Progenitor cell of endocrine pancreas (in vitro differentiated cells): ENCODE data around the gene TAPT1. TPM values are rescaled to one million over a fixed set of nuclear protein-coding genes. Genes with fewer than 3 reads are reported as not detected.
"Not testable (repeated sequence)": the region's sequence is repeated elsewhere in the genome, so short reads cannot be mapped to it uniquely, and the experiment has no call there.

Experiments used
- DNase-seq: peaks from one replicate; pipeline ENCODE4 v3.0.0; 2021; ENCODE audit warnings: low spot score; ENCODE audit not compliant: unreplicated experiment
- H3K27ac Mint-ChIP-seq: 2 replicates; pipeline ENCODE4 v1.8.0; 2021; ENCODE audit warnings: mild to moderate bottlenecking, moderate library complexity, mixed read lengths
- H3K27me3 Mint-ChIP-seq: 2 replicates; pipeline ENCODE4 v1.8.0; 2021; ENCODE audit warnings: mixed read lengths
- H3K36me3 Mint-ChIP-seq: 2 replicates; pipeline ENCODE4 v1.8.0; 2022; ENCODE audit warnings: mixed read lengths; ENCODE audit not compliant: insufficient read depth
- H3K4me1 Mint-ChIP-seq: 2 replicates; pipeline ENCODE4 v1.8.0; 2021; ENCODE audit warnings: low read depth, mixed read lengths
- H3K4me3 Mint-ChIP-seq: 2 replicates; pipeline ENCODE4 v1.8.0; 2021; ENCODE audit warnings: low read depth, mild to moderate bottlenecking, moderate library complexity, mixed read lengths
- H3K9me3 Mint-ChIP-seq: 2 replicates; pipeline ENCODE4 v1.8.0; 2021; ENCODE audit warnings: low read depth, mixed read lengths
- CTCF ChIP-seq: fragments of 200-600 bp; sonication (generic); IDR thresholded peaks from one replicate; pipeline ENCODE4 v1.5.0; 2021; ENCODE audit warnings: antibody characterized with exemption, mild to moderate bottlenecking; ENCODE audit not compliant: unreplicated experiment
- total RNA-seq: library from RNA; stranded (reverse); gene quantifications from 2 replicates; pipeline ENCODE4 v1.2.1, GENCODE V29; 2021

TAPT1 gene
- total RNA-seq, 1 donor from 2014 or later: 29.1 TPM

DNA sequence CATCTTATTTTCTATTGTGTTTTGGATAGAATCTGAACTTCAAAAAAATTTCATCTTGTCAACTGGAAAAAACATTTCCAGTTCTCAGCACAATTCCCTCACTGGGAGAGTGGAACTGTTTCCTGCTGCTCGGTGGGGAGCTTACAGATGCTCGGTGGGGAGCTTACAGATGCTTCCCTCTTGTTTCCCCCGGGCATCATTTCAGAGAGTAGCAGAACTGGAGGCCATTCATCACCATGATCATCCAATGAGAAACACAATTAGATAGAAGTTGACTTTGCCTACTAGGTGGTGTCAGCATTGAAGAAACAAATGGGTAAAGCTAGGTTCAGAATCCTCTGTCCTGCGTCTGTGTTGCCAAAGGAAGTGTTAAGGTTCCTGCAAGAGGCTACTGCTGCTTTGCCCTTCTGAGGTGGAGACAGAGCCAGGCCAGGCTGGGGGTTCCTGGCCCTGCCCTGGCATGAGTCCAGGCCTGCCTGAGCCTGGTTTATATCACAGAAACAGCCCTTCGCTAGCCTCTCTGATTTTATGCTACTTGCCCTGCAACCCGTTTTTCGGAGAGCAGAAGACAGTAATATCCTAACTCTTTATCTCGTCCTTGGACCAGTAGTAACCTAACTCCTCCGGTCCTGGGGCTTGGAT is 70.6 kb downstream of the TAPT1 start:
- H3K4me3 Mint-ChIP-seq: no peak overlapping the region

DNA sequence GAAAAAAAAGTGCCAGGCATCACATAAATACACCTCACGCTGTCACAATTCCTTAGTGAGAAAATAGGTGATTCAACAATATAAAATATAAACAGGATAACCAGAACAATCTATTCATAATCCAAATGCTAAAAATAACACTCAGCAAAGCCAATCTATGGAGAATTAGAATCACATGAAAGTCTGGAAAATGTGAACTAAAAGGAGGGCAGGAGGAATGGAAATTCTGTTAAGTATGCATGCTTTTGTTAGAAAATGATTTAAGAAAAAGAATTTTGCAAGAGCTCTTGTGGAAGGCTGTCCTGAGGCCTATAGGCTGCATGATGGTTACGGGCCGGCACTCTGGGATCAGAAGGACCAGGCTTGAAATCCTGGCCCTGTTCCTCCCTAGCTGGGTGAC is 71.8 kb downstream of the TAPT1 start:
- Mint-ChIP-seq H3K36me3 (no peaks in the 10 kb centered on the region), H3K4me1 (peaks cover 15% of the 10 kb centered on the region), H3K4me3 (no peak overlapping the region), H3K27me3 (peaks cover 17% of the 10 kb centered on the region), H3K9me3 (no peaks in the 10 kb centered on the region), H3K27ac (no peak overlapping the region)
- no peak for TF ChIP-seq CTCF
- DNase-seq: no peak

More for the DNA sequence above, 70.6 kb downstream of the TAPT1 start:
- Mint-ChIP-seq H3K27ac (no peak overlapping the region), H3K9me3 (no peaks in the 10 kb centered on the region), H3K36me3 (no peaks in the 10 kb centered on the region), H3K27me3 (peaks cover 16% of the 10 kb centered on the region), H3K4me1 (peaks cover 16% of the 10 kb centered on the region)
- DNase-seq: no peak
- TF ChIP-seq CTCF: no peak

DNA sequence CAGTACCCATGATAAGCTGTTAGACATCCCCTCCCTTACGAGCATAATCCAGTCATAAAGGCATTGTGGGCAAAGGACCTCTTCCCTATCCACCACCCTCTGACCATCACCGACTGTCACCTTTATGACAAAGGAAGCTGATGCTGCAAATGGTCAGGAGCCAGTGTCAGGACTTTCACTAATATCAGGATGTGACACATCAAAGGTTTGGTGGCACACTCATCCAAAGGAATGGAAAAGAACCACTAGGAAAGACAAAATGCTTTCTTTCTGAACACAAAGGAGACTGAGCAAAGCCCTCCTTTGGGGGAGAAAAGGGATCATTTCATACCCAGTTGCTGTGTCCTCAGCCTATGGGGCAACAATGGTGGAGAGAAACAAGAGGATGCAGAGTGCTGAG is 75.6 kb downstream of the TAPT1 start:
- H3K36me3 Mint-ChIP-seq: no peaks in the 10 kb centered on the region
- H3K4me3 Mint-ChIP-seq: no peak overlapping the region
- TF ChIP-seq CTCF: no peak
- H3K27ac Mint-ChIP-seq: no peak overlapping the region
- DNase-seq: no peak
- peaks cover 12% of the 10 kb centered on the region for H3K27me3 Mint-ChIP-seq
- H3K9me3 Mint-ChIP-seq: peaks cover 9% of the 10 kb centered on the region
- H3K4me1 Mint-ChIP-seq: no peaks in the 10 kb centered on the region

- H3K36me3 Mint-ChIP-seq, H3K27ac Mint-ChIP-seq, DNase-seq, H3K27me3 Mint-ChIP-seq, H3K4me1 Mint-ChIP-seq, H3K4me3 Mint-ChIP-seq: not testable (repeated sequence)
- peaks cover 23% of the 10 kb centered on the region for H3K9me3 Mint-ChIP-seq
These were observed 81.4 kb downstream of the TAPT1 start for GRCh38 chr4:16144913-16145312.

GRCh38 chr4:16142598-16143310 is 83.5 kb downstream of the TAPT1 start:
- peaks cover 23% of the 10 kb centered on the region for H3K9me3 Mint-ChIP-seq
- H3K4me3 Mint-ChIP-seq: no peak overlapping the region
- TF ChIP-seq CTCF: no peak
- no peak for DNase-seq
- peaks cover 6% of the 10 kb centered on the region for H3K27me3 Mint-ChIP-seq
- H3K36me3 Mint-ChIP-seq: peaks cover 4% of the 10 kb centered on the region
- no peak overlapping the region for H3K27ac Mint-ChIP-seq
- H3K4me1 Mint-ChIP-seq: no peaks in the 10 kb centered on the region

DNA sequence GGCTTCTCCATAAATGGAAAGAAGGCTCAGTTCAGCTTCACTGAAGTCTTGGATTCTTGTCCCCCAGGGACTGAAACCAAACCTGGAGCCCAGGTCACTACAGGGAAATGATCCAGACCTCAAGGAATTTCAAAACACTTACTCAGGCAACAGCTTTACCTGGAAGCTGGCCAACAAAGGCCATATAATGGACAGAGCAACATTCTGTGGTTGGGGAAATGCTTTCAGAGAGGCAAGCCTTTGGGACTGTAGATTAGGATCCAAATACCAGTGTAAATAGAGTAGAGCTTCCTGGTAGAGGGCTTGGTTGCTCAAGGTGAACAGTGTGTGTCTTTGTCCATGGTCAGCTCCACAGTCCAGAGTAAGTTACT is 85.4 kb downstream of the TAPT1 start:
- peaks cover 18% of the 10 kb centered on the region for H3K9me3 Mint-ChIP-seq
- no peak overlapping the region for H3K27ac Mint-ChIP-seq
- TF ChIP-seq CTCF: no peak
- H3K4me3 Mint-ChIP-seq: no peak overlapping the region
- peaks cover 4% of the 10 kb centered on the region for H3K36me3 Mint-ChIP-seq
- peaks cover 9% of the 10 kb centered on the region for H3K27me3 Mint-ChIP-seq
- DNase-seq: no peak
- no peaks in the 10 kb centered on the region for H3K4me1 Mint-ChIP-seq
